PC-9 (cell line): ENCODE data around the gene UTY. TPM values are rescaled to one million over a fixed set of nuclear protein-coding genes. Genes with fewer than 3 reads are reported as not detected.

Experiments used
- BruUV-seq: library from RNA; stranded (reverse); fragments of 400-500 nt; replicated peaks from 2 replicates; lab custom pipeline; 2021; lab: Mats Ljungman, UMichigan
- CTCF ChIA-PET: fragments of 300-600 bp; sonication (Branson Sonifier 250); formaldehyde crosslinking; loops from one replicate; lab custom pipeline; 2022; ENCODE audit warnings: antibody characterized with exemption; lab: Charles Lee
- POLR2A ChIA-PET: fragments of 300-600 bp; sonication (Branson Sonifier 250); formaldehyde crosslinking; loops from one replicate; lab custom pipeline; 2022; ENCODE audit warnings: antibody characterized with exemption; ENCODE audit not compliant: unreplicated experiment; lab: Charles Lee
- DNase-seq, 2 experiments: peaks; one replicate each; pipeline versions ENCODE4 v3.0.0 to v3.0.0-alpha.2; 2015 to 2022; ENCODE audit warnings: mixed read lengths in 1 of 2
- H2AFZ ChIP-seq: fragments of 200-600 bp; sonication (generic); 2 replicates; pipeline ENCODE4 v1.8.1; 2017; ENCODE audit warnings: antibody characterized with exemption
- H3F3A ChIP-seq: fragments of 200-600 bp; sonication (generic); 2 replicates; pipeline ENCODE4 v1.8.1; 2017; ENCODE audit warnings: antibody characterized with exemption, mild to moderate bottlenecking, low read depth; ENCODE audit not compliant: insufficient read depth
- H3K27ac ChIP-seq: fragments of 200-600 bp; sonication (generic); 2 replicates; pipeline ENCODE4 v1.6.1; 2016; ENCODE audit warnings: mixed run types
- H3K27me3 ChIP-seq: fragments of 200-600 bp; sonication (generic); 2 replicates; pipeline ENCODE4 v1.6.1; 2016; ENCODE audit warnings: low read depth, mixed run types; ENCODE audit not compliant: insufficient read depth
- H3K36me3 ChIP-seq: fragments of 200-600 bp; sonication (generic); 2 replicates; pipeline ENCODE4 v1.6.1; 2016; ENCODE audit warnings: low read depth, mixed run types
- H3K4me1 ChIP-seq: fragments of 200-600 bp; sonication (generic); replicated peaks from 2 replicates; pipeline ENCODE4 v1.6.1; 2016; ENCODE audit warnings: mixed run types; ENCODE audit not compliant: insufficient read depth
- H3K4me2 ChIP-seq: fragments of 200-600 bp; sonication (generic); 2 replicates; pipeline ENCODE4 v1.6.1; 2017; ENCODE audit warnings: mixed run types
- H3K4me3 ChIP-seq: fragments of 200-600 bp; sonication (generic); 2 replicates; pipeline ENCODE4 v1.6.1; 2016; ENCODE audit warnings: mixed run types
- H3K79me2 ChIP-seq: fragments of 200-600 bp; sonication (generic); 2 replicates; pipeline ENCODE4 v1.6.1; 2017; ENCODE audit warnings: low read depth, mixed run types
- H3K9me2 ChIP-seq: fragments of 200-600 bp; sonication (generic); 2 replicates; pipeline ENCODE4 v1.8.1; 2017; ENCODE audit warnings: mild to moderate bottlenecking; ENCODE audit not compliant: insufficient read depth
- H3K9me3 ChIP-seq: fragments of 200-600 bp; sonication (generic); 2 replicates; pipeline ENCODE4 v1.8.1; 2016; ENCODE audit warnings: low read depth; ENCODE audit not compliant: insufficient read depth
- H4K20me1 ChIP-seq: fragments of 200-600 bp; sonication (generic); 2 replicates; pipeline ENCODE4 v1.8.1; 2017; ENCODE audit not compliant: insufficient read depth
- CTCF ChIP-seq: fragments of 200-600 bp; sonication (generic); conservative IDR thresholded peaks from 2 replicates; pipeline ENCODE4 v1.6.1; 2017; ENCODE audit warnings: mixed run types, antibody characterized with exemption, mild to moderate bottlenecking, moderate library complexity
- EZH2 ChIP-seq: fragments of 200-600 bp; sonication (generic); IDR thresholded peaks from 2 replicates; pipeline ENCODE4 v1.8.0; 2017; ENCODE audit warnings: antibody characterized with exemption, low read depth
- intact Hi-C: fragments of 100-400 bp; cut with micrococcal nuclease; formaldehyde crosslinking; loops from one replicate; pipeline ENCODE4 v1.10.0; 2022; ENCODE audit not compliant: unreplicated experiment
- total RNA-seq: library from RNA; stranded (reverse); gene quantifications from 2 replicates; pipeline ENCODE4 v1.2.3, GENCODE V29; 2021

Gene UTY
- total RNA-seq, 1 experiment from 2014 or later, result not detected

- Histone ChIP-seq H3F3A (no peaks in the 10 kb centered on the region), H3K9me2 (no peaks in the 10 kb centered on the region), H3K79me2 (no peaks in the 10 kb centered on the region), H3K27ac (no peak overlapping the region), H4K20me1 (no peaks in the 10 kb centered on the region), H2AFZ (no peak overlapping the region), H3K4me2 (no peak overlapping the region), H3K4me3 (no peak overlapping the region), H3K4me1 (no peaks in the 10 kb centered on the region), H3K27me3 (no peaks in the 10 kb centered on the region), H3K9me3 (no peaks in the 10 kb centered on the region), H3K36me3 (no peaks in the 10 kb centered on the region)
- POLR2A ChIA-PET, result no interaction called here
- CTCF ChIA-PET, result no interaction called here
- TF ChIP-seq EZH2, result no peak
- TF ChIP-seq CTCF, result no peak
- no peak for DNase-seq
- intact Hi-C loops, result no loop called here
- no TSS peak for BruUV-seq
Measured at GRCh38 chrY:13368513-13368845, 111.4 kb downstream of the UTY start.

- DNase-seq, result no peak
- TF ChIP-seq EZH2 (no peak), CTCF (no peak)
- CTCF ChIA-PET, result no interaction called here
- Histone ChIP-seq H3K27ac (no peak overlapping the region), H3K9me2 (no peaks in the 10 kb centered on the region), H3K27me3 (no peaks in the 10 kb centered on the region), H3K4me3 (no peak overlapping the region), H3K9me3 (no peaks in the 10 kb centered on the region), H2AFZ (no peak overlapping the region), H3K36me3 (no peaks in the 10 kb centered on the region), H3K4me2 (no peak overlapping the region), H3K4me1 (no peaks in the 10 kb centered on the region), H4K20me1 (no peaks in the 10 kb centered on the region), H3F3A (no peaks in the 10 kb centered on the region), H3K79me2 (no peaks in the 10 kb centered on the region)
- POLR2A ChIA-PET, result no interaction called here
- intact Hi-C loops, result no loop called here
- BruUV-seq, result no TSS peak
Measured at GRCh38 chrY:13363641-13364040, 116.2 kb downstream of the UTY start.

- H4K20me1 ChIP-seq, result no peaks in the 10 kb centered on the region
- no peaks in the 10 kb centered on the region for H3K79me2 ChIP-seq
- H3K4me2 ChIP-seq, result no peak overlapping the region
- no peaks in the 10 kb centered on the region for H3K9me3 ChIP-seq
- POLR2A ChIA-PET, result no interaction called here
- no peak overlapping the region for H2AFZ ChIP-seq
- H3K36me3 ChIP-seq, result no peaks in the 10 kb centered on the region
- no peaks in the 10 kb centered on the region for H3K27me3 ChIP-seq
- no TSS peak for BruUV-seq
- no peaks in the 10 kb centered on the region for H3K4me1 ChIP-seq
- TF ChIP-seq EZH2, result no peak
- no peak for TF ChIP-seq CTCF
- H3F3A ChIP-seq, result no peaks in the 10 kb centered on the region
- no peak for DNase-seq
- H3K27ac ChIP-seq, result no peak overlapping the region
- CTCF ChIA-PET, result no interaction called here
- intact Hi-C loops, result no loop called here
- H3K4me3 ChIP-seq, result no peak overlapping the region
- H3K9me2 ChIP-seq, result no peaks in the 10 kb centered on the region
Measured at GRCh38 chrY:13362662-13363061, 117.2 kb downstream of the UTY start.
